ENCODE results near the gene NTM.

- TF ChIP-seq CTCF (tag by site-specific recombination; IDR thresholded peaks at IDR 0.05) (no peak), ZNF830 (tag by site-specific recombination; IDR thresholded peaks at IDR 0.05; ENCODE audit: low read depth) (no peak), INSM2 (tag by site-specific recombination; IDR thresholded peaks at IDR 0.05) (no peak), ZNF660 (tag by site-specific recombination; IDR thresholded peaks at IDR 0.05) (no peak), ZNF580 (tag by site-specific recombination; IDR thresholded peaks at IDR 0.05) (no peak), ZNF121 (tag by site-specific recombination; IDR thresholded peaks at IDR 0.05) (no peak)
- TF ChIP-seq, protein P1, sequence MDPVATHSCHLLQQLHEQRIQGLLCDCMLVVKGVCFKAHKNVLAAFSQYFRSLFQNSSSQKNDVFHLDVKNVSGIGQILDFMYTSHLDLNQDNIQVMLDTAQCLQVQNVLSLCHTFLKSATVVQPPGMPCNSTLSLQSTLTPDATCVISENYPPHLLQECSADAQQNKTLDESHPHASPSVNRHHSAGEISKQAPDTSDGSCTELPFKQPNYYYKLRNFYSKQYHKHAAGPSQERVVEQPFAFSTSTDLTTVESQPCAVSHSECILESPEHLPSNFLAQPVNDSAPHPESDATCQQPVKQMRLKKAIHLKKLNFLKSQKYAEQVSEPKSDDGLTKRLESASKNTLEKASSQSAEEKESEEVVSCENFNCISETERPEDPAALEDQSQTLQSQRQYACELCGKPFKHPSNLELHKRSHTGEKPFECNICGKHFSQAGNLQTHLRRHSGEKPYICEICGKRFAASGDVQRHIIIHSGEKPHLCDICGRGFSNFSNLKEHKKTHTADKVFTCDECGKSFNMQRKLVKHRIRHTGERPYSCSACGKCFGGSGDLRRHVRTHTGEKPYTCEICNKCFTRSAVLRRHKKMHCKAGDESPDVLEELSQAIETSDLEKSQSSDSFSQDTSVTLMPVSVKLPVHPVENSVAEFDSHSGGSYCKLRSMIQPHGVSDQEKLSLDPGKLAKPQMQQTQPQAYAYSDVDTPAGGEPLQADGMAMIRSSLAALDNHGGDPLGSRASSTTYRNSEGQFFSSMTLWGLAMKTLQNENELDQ (tag by site-specific recombination; IDR thresholded peaks at IDR 0.05; ENCODE audit: low read depth) = no peak
These were observed 463.0 kb downstream of the NTM start for GRCh38 chr11:131833366-131833765.

All from HEK293 (cell line).